Measurements from ENCODE around the gene BICRA. TPM values are rescaled to one million over a fixed set of nuclear protein-coding genes. Genes with fewer than 3 reads are reported as not detected.
"Not testable (repeated sequence)": the region's sequence is repeated elsewhere in the genome, so short reads cannot be mapped to it uniquely, and the experiment has no call there.

The BICRA gene
- 2.2 and 3.8 TPM in 2 replicates for total RNA-seq (2014; rRNA removed; shearing (Covaris generic))
- 17.6 and 24.6 TPM in 2 replicates for polyA plus RNA-seq (2015; cell fraction: cytosol; rRNA removed)
- polyA plus RNA-seq (2015; cell fraction: nucleus; rRNA removed), result 10.9 and 16.5 TPM in 2 replicates

DNA sequence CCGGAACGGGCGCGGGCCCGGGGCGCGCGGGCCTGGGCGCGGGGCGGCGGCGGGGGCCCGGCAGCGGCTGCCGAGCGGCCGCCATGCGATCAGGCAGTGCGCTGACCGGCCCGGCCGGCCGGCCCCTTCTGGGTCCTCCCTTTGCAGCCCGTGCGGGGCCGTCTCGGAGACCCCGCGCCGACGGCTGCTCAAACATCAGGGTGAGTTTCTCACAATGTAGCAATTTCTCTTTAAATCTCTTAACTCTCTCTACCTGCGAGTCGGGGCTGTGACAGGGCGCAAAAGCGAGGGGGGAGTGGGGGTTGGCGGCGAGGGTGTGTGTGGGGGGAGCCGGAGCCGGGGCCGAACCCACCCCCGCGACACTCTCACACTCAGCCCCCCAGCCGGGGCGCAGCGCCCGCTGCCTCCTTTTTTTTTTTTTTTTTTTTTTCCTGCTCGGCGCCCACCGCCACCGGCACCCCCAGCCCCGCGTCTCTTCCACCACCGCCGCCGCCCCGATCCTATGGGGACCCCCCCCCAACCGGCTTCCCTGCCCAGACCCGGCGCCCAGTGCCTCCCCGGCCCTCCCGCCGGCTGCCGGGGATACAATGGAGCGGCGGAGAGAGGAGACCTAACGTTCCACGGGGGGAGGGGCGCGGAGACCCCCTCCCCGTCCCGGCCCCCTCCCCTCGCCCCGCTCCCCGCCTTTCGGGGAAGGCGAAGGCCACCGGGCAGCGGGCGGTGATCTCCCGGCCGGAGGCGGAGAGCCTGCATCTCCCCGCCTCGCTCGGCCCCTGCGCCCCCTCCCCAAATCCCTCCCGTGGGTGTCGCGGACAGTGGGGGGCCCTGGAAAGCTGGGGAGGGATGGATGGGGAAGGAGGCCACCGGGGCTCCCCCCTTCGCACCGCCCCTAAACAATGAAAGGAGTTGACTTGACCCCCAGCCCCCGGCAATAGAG, at the start of gene BICRA:
Gene BICRA (plus strand): TSS at position 166 of the 937 bp plus-strand sequence. CDS start 64,441 bp downstream, outside the sequence.
- in situ Hi-C loops (cut with HindIII; ENCODE audit: low pct_unique_long_range_greater_than_20kb, low sequenced_read_pairs), result no loop called here
- peak; percentile 71 for DNase-seq (ENCODE audit: low read depth, low spot score)

DNA sequence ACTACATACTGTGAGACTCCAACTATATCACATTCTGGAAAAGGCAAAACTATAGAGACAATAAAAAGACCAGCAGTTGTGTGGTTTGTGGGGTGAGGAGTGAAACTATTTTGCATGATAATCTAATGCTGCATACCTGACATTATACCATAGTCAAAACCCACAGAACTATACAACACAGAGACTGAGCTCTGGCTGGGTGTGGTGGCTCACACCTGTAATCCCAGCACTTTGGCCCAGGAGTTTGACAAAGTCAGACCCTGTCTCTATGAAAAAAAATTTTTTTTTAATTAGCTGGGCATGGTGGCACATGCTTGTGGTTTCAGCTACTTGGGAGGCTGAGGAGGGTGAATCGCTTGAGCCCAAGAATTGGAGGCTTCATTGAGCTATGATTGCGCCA, 47.9 kb upstream of the BICRA start:
- in situ Hi-C loops (cut with HindIII; ENCODE audit: low pct_unique_long_range_greater_than_20kb, low sequenced_read_pairs), result no loop called here

DNA sequence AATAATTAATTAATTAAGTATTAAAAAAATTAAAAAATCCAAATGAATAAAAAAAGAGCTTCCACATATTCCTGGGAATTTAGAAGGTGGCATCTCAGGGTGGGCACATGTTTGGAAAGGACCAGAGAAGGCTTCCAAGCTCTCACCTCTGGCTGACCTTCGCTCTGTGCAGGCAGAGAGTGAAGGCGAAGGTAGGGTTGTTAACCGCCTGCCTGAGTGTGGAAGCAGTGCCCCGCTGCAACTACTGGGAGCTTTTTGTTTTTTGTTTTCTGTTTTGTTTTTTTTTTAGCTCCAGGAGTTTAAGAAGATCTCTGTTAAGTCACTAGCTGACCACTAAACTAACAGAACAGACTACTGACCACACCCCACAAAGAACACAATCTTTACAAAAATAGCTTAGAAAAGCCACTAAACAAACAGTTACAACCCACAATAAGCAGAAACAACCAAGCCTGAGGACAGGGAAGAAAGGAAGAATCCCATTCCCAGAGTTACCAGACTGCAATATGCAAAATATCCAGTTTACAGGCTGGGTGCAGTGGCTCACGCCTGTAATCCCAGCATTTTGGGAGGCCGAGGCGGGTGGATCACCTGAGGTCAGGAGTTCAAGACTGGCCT, 47.4 kb upstream of the BICRA start:
- DNase-seq (ENCODE audit: low read depth, low spot score), result no peak
- in situ Hi-C loops (cut with HindIII; ENCODE audit: low pct_unique_long_range_greater_than_20kb, low sequenced_read_pairs), result no loop called here

More for the DNA sequence above, 47.9 kb upstream of the BICRA start:
- DNase-seq (ENCODE audit: low read depth, low spot score), result no peak

DNA sequence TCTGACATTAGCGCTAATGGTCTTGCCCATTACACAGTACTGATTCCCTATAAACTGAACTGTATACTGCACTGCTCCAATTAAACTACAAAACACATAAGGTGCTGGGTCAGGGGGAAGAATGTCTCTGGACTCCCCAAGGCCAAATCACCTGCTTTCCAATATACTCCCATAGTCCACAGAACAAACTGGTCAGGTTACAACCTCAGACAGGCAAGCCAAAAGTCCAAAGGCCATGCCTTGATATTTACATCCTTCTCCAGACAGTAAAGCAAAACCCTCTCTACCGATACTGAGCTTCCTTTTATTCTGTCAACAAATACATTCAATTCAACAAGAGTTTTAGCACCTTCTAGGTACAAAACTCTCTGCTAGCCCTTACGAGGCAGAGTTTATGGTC, 44.9 kb upstream of the BICRA start:
- in situ Hi-C loops (cut with HindIII; ENCODE audit: low pct_unique_long_range_greater_than_20kb, low sequenced_read_pairs), result no loop called here

DNA sequence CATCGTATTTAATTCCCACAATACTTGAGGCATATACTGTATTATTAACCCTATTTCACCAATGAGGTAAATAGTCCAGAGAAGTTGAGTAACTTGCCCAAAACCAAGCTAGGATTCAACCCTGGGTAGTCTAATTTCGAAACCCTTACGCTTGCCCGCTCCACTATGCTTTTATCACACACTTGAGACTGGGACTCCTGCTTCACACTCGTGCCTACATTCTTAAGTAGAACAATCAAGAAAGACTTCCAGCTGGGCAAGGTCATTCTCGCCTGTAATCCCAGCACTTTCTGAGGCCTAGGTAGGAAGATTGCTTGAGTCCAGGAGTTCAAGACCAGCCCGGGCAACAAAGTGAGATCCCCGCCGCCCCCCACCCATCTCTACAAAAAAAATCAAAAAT, 39.6 kb upstream of the BICRA start:
- in situ Hi-C loops (cut with HindIII; ENCODE audit: low pct_unique_long_range_greater_than_20kb, low sequenced_read_pairs), result no loop called here
- DNase-seq (ENCODE audit: low read depth, low spot score), result no peak

More for the DNA sequence above, 44.9 kb upstream of the BICRA start:
- no peak for DNase-seq (ENCODE audit: low read depth, low spot score)

DNA sequence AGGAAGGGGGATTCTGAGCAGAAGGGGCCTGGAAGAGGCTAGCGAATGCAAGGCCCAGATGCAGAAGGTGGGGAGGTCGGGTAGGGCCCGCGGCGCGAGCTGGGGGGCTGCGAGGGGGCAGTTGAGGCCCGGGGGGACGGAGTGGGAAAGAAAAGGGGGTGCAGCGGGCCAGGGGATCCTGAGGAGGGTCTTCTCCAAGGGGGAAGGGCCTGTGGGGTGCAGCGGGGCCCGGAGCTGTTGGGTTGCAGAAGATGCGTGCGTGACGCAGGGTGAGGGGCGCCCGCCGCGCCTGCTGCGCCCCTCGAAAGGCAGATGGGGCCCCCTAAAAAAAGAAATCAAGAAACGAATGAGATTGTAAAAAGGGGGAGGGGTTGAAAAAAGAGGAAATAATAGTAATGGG, 36.3 kb upstream of the BICRA start:
- in situ Hi-C loops (cut with HindIII; ENCODE audit: low pct_unique_long_range_greater_than_20kb, low sequenced_read_pairs), result no loop called here
- DNase-seq (ENCODE audit: low read depth, low spot score), result no peak

DNA sequence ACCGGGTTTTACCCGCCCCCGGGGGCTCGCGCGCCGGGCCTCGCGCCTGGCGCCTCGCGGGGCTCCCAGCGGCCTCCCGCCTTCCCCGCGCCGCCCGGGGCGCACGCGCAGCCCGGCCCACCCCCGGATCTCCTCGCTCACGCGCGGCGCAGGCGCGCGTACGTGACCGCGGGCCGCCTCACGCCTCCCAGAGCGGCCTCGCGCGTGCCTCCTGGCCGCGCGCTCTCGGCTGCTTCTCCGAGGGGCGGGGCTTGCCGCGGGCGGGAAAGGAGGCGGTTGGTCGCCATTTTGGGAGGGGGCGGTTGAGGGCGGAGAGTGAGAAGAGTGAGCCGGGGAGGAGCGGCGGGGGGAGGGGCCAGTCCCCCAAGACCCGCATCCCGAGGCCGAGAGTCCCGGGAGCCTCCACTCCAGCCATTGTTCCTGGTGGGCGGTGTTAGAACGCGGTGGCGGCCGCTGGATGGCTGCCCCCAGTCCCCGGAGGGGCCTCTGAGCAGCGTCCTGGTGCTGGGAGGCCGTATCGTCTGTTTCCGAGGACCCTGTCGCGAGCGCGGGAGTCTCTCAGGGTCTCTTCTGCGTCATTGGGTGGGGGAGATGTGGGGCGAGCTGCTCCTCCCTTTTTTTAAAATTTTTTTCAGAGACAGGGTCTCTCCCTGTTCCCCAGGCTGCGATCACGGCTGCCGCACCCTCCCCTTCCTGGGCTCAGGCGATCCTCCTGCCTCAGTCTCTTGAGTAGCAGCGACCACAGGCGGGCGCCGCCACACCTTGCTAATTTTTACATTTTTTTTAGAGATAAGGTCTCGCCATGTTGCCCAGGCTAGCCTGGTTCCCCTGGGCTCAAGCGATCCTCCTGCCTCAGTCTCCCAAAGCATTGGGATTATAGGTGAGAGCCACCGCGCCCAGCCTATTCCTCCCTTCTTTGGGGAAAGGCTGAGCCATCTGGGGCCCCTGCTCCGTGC, 35.6 kb upstream of the BICRA start, which contains the start of gene ZNF541:
Gene ZNF541 (minus strand): TSS at position 78 of the 956 bp plus-strand sequence. CDS start 17,292 bp downstream, outside the sequence.
- in situ Hi-C loops (cut with HindIII; ENCODE audit: low pct_unique_long_range_greater_than_20kb, low sequenced_read_pairs), result no loop called here

DNA sequence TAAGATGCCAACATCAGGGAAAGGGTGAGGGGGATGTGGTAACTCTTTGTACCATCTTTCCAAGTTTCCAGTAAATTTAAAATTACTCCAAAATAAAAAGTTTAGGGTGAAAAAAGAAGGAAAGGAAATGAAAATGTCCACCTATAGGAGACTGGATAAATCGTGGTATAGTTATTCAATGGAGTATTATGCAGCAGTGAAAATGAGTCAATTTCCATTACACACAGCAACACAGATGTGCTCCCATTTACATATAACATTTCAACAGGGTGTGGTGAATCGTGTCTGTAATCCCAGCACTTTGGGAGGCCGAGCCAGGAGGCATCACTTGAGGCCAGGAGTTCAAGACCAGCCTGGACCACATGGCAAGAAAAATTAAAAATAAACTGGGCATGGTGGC, 28.5 kb upstream of the BICRA start:
- in situ Hi-C loops (cut with HindIII; ENCODE audit: low pct_unique_long_range_greater_than_20kb, low sequenced_read_pairs), result no loop called here
- no peak for DNase-seq (ENCODE audit: low read depth, low spot score)

More for the DNA sequence above, 35.6 kb upstream of the BICRA start, which contains the start of gene ZNF541:
- no peak for DNase-seq (ENCODE audit: low read depth, low spot score)

DNA sequence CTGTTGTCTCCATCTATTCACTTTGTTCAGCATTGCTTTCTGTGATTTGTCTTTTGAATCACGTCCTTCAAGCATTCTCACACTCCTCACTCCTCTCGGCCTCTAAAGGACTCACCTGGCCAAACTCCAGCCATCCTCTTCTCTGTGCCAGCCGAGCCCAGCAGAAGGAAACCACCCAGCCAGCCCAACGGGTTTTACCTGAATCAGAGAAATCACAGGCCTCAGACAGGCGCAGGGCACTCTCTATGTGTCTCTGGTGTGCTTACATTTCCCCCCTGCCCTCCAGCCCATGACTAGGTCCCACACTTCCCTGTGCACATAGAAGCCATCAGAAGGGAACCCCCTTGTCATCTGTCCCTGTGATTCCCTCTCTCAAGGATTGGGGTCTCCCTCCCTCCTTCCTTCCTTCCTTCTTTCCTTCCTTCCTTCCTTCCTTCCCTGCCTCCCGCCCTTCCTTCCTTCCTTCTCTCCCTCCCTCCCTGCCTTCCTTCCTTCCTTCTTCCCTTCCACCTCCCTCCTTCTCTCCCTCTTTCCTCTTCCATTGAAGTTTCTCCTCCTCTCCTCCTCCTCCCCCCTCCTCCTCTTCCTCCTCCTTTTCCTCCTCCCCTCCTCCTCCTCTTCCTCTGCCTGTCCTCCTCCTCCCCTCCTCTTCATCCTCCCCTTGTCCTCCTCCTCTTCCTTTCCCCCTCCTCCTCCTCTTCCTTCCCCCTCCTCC, 27.2 kb upstream of the BICRA start:
- in situ Hi-C loops (cut with HindIII; ENCODE audit: low pct_unique_long_range_greater_than_20kb, low sequenced_read_pairs), result no loop called here

DNA sequence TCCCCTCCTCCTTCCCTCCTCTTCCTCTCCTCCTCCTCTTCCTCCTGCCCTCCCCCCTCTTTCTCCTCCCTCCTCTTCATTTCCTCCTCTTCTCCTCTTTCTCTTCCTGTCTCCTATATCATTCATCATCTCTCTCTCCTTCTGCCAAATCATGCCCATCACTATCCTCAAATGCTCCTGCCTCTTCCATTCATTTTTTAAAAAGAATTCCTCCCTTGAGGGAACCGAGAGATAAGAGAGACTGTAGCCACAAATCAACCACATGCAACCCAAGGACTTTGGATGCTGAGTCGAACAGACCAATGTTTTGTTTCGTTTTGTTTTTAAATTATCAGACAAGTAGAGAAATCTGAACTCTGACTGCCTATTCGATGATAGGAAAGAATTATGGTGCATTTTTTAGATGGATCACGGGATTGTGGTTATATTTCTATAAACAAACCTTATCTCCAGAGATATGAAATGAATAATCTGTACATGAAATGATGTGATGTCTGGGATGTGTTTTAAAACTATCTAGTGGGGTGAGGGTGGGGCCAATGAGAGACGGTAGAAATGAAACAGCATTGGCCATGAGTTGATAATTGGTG, 26.5 kb upstream of the BICRA start:
- DNase-seq (ENCODE audit: low read depth, low spot score), result peak; percentile 43
- in situ Hi-C loops (cut with HindIII; ENCODE audit: low pct_unique_long_range_greater_than_20kb, low sequenced_read_pairs), result no loop called here

More for the DNA sequence above, 27.2 kb upstream of the BICRA start:
- DNase-seq (ENCODE audit: low read depth, low spot score), result no peak

DNA sequence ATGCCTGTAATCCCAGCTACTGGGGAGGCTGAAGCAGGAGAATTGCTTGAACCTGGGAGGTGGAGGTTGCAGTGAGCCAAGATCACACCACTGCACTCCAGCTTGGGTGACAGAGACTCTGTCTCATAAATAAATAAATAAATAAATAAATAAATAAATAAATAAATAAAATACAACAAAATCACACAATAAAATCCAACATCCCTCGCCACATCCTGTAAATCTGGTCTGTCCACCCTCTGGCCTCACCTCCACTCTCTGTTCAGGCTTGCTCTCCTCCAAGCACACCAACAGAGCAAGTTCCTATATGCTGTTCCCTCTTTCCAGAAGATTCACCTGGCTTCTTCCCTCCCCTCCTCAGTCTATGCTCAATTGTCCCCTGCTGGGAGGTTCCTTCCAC, 25.8 kb upstream of the BICRA start:
- DNase-seq (ENCODE audit: low read depth, low spot score); in situ Hi-C loops (cut with HindIII; ENCODE audit: low pct_unique_long_range_greater_than_20kb, low sequenced_read_pairs): not testable (repeated sequence)

DNA sequence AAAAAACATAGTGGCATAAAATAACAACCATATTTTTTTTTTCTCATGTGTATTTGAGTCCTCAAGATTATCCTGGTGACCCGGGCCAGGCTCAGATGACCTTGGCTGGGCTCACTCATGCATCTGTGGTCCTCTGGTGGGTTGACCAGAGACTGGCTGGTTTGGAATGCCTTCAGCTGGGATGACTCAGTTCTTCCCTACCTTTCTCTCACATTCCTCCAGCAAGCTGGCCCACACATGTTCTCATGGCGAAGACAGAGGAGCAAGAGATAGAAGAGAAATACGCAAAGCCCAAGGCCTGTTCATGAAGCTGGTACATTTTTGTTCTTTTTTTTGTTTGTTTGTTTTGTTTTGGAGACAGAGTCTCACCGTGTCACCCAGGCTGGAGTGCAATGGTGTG, 21.6 kb upstream of the BICRA start:
- no peak for DNase-seq (ENCODE audit: low read depth, low spot score)
- in situ Hi-C loops (cut with HindIII; ENCODE audit: low pct_unique_long_range_greater_than_20kb, low sequenced_read_pairs), result no loop called here

DNA sequence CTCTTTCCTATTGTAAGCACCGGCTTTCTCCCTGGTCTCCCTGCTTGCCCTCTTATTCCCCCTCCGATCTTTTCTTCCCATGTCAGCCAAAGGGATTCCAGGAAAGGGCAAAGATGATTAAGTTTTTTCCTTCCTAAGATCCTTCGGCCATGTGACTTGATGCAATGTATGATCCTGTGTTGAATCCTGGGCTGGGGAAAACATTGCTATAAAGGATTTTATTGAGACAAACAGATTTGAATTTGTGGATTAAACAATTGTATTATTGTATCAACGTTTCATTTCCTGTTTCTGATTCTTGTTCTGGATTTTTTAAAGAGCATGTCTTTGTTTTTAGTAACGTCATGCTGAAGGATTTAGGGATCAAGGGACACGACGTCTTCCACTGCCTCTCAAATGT, 19.1 kb upstream of the BICRA start:
- peak; percentile 98 for DNase-seq (ENCODE audit: low read depth, low spot score)
- in situ Hi-C loops (cut with HindIII; ENCODE audit: low pct_unique_long_range_greater_than_20kb, low sequenced_read_pairs), result no loop called here

DNA sequence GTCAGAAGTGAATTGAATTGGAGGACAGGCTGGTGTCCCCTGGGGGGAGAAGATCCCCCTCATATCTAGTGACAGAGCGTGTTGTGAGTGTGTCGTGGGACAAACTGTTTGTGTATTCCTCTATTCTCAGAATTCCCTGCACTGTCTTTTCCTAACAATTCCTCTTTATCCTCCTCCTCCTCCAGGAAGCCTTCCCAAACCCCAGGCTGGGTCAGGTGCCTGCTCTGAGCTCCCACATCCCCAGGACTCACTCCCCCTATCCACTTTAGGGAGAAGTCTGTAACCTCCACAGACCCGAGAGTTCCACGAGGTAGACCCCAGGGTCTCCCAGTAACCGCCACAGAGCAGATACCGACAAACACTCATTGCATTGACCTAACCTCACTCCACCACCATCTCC, 15.1 kb upstream of the BICRA start:
- DNase-seq (ENCODE audit: low read depth, low spot score), result peak; percentile 25
- in situ Hi-C loops (cut with HindIII; ENCODE audit: low pct_unique_long_range_greater_than_20kb, low sequenced_read_pairs), result no loop called here

DNA sequence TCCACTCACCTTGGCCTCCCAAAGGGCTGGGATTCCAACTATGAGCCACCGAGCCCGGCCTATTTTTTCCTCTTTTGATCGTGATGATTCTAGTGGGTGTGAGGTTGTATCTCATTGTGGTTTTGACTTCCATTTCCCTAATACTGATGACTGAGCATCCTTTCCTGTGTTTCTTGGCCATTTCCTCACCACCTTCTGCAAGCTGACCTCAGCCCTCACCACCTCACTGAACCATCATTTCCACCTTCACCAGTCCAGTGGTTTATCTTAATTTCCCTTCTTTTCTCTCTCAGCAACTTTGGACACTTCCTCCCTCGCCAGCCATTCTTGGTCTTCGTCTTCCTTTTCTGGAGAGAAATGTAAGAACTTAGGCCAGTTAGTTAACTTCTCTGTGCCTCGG, 13.0 kb upstream of the BICRA start:
- no peak for DNase-seq (ENCODE audit: low read depth, low spot score)
- in situ Hi-C loops (cut with HindIII; ENCODE audit: low pct_unique_long_range_greater_than_20kb, low sequenced_read_pairs), result no loop called here
